Testis (tissue), 2 donors: ENCODE measurements around the gene RAB26.

Experiments used
- CTCF ChIP-seq, 3 experiments: fragments of 450-650 bp in 2 of 3; fragments of 200-600 bp in 1 of 3; sonication (generic) in 1 of 3; IDR thresholded peaks; one replicate each; pipeline ENCODE4 v1.5.1; 2016 to 2019; ENCODE audit warnings: antibody characterized with exemption in 3 of 3, mild to moderate bottlenecking in 2 of 3, moderate library complexity in 1 of 3
- POLR2A ChIP-seq: fragments of 450-650 bp; IDR thresholded peaks from one replicate; pipeline ENCODE4 v1.6.1; 2017; ENCODE audit warnings: antibody characterized with exemption, mild to moderate bottlenecking, moderate library complexity

- no peak for TF ChIP-seq CTCF (IDR thresholded peaks at IDR 0.05)
- TF ChIP-seq POLR2A, result no peak
These were observed 29.1 kb downstream of the RAB26 start for GRCh38 chr16:2177561-2177960.
